Upper lobe of left lung (tissue), 4 donors: Measurements from ENCODE around the gene LDB2.

Source experiments
- POLR2A ChIP-seq, 4 donors: fragments of 450-650 bp; IDR thresholded peaks; one replicate each; pipeline ENCODE4 v1.5.1; 2016 to 2017; ENCODE audit warnings: antibody characterized with exemption in 4 of 4, mild to moderate bottlenecking in 2 of 4
- POLR2AphosphoS5 ChIP-seq, 2 donors: sonication (generic); formaldehyde crosslinking; IDR thresholded peaks; one replicate each; pipeline ENCODE4 v1.5.1; 2017; ENCODE audit warnings: antibody characterized with exemption in 2 of 2
- TF ChIP-seq, protein P1 (sequence below), 6 experiments: fragments of 450-650 bp in 4 of 6; fragments of 200-600 bp in 2 of 6; sonication (generic) in 2 of 6; IDR thresholded peaks; one replicate each; pipeline ENCODE4 v1.5.1; 2016 to 2019; ENCODE audit warnings: antibody characterized with exemption in 6 of 6

DNA sequence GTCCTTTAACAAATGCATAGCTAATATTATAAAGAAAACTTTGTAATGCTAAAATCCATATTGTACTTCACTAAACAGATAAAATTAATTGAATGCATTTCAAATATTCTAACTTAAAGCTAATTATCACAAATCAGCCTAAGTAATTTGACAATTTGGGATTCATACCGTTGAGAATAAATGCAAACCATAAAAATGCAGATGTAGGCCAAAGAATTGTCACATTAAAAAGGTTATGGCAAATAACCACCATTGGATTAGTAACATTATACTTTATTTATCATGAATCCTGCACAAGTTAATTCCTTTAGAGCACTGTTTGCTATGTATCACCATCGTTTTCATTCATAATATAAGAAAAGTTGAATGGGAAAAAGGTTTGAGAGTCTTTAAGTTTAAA, 301.0 kb downstream of the LDB2 start:
- TF ChIP-seq, protein P1, sequence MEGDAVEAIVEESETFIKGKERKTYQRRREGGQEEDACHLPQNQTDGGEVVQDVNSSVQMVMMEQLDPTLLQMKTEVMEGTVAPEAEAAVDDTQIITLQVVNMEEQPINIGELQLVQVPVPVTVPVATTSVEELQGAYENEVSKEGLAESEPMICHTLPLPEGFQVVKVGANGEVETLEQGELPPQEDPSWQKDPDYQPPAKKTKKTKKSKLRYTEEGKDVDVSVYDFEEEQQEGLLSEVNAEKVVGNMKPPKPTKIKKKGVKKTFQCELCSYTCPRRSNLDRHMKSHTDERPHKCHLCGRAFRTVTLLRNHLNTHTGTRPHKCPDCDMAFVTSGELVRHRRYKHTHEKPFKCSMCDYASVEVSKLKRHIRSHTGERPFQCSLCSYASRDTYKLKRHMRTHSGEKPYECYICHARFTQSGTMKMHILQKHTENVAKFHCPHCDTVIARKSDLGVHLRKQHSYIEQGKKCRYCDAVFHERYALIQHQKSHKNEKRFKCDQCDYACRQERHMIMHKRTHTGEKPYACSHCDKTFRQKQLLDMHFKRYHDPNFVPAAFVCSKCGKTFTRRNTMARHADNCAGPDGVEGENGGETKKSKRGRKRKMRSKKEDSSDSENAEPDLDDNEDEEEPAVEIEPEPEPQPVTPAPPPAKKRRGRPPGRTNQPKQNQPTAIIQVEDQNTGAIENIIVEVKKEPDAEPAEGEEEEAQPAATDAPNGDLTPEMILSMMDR (IDR thresholded peaks at IDR 0.05), result no peak
- TF ChIP-seq POLR2A (IDR thresholded peaks at IDR 0.05), result no peak
- no peak for TF ChIP-seq POLR2AphosphoS5 (IDR thresholded peaks at IDR 0.05)
